IPS-NIHi7 (cell line): ENCODE results near the gene GNB1.
A peak's percentile ranks its signal among the peaks of the same experiment; 100 is the strongest.
"Not testable (repeated sequence)": the region's sequence is repeated elsewhere in the genome, so short reads cannot be mapped to it uniquely, and the experiment has no call there.

Experiments used
- DNase-seq: peaks from one replicate; pipeline ENCODE4 v3.0.0; 2012; ENCODE audit warnings: mixed read lengths; ENCODE audit errors: extremely low spot score

The GNB1 gene

DNA sequence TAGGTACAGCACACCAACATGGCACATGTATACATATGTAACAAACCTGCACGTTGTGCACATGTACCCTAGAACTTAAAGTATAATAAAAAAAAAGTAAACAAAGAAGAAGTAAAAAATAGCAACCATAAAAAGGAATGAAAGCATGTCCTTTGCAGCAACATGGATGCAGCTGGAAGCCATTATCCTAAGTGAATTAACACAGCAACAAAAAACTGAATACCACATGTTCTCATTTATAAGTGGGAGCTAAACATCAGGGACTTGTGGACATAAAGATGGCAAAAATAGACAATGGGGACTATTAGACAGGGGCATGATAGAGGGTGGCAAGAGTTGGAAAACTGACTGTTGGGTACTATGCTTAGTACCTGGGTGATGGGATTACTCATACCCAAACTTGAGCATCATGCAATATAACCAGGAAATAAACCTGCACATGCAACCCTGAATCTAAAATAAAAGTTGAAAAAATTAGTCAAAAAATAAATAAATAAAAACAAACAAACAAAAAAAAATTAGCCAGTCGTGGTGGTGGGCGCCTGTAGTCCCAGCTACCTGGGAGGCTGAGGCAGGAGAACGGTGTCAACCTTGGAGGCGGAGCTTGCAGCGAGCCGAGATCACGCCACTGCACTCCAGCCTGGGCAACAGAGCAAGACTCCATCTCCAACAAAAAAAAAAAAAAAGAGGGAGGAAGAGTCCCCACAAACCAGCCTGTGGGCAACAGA, 30.8 kb downstream of the GNB1 start:
- not testable (repeated sequence) for DNase-seq

DNA sequence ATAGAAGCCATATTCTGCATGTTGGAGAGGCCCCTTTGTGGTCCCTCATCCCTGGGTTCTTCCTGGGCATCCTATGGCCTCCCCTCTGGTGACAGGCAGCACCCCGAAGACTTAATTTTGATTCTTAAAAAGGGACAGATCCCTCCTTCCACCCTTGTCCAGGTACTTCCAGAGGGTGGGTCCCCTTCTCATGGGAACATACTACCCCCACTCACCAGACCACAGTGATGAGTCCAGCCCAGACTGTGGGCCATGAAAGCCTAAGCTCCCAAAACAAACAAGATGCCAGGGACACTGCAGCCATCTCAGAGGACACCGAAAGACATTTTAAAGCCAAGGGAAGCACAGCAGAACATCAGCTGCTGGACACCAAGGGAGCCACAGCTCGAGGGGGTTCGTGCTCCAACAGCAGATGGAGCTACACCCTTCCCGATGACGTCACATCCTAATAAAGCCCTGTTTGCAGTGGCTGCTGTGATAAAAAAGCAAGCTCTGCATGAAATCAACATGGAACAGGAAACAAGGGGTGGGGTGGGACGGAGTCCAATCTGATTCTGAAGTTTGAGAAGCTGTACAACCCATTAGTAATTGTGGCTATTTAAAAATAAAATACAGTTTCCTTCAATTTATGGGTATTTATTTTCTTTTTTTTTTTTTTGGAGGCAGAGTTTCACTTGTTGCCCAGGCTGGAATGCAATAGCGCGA, 32.4 kb downstream of the GNB1 start:
- DNase-seq: peak; percentile 58

DNA sequence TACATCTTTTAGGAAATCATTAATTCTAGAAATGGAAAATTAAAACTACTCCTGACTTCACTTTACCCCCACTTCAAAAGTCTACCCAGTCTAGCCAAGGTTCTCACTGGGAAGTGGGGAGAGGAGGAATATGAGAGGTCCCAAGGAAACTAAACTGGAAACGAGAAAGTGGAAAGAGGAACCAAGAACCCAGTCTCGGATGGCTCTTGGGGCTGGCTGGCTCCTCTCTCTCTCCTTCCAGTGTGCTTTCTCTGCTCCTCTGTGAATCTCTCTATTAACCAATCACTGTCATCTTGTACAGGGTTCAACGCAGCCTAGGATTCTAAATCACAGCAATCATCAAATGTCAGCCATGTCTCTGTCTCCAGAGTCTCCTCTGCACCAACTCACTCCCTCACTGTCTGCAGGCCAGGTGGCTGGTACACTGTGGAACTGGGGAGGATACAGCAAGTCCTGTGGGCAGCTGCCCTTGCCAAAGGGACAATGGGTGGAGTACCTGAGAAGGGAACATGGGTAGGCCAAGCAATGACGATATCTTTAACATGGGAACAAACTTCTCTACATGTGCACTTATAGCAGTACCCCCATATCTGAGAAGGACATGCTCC, 33.7 kb downstream of the GNB1 start:
- DNase-seq: no peak

DNA sequence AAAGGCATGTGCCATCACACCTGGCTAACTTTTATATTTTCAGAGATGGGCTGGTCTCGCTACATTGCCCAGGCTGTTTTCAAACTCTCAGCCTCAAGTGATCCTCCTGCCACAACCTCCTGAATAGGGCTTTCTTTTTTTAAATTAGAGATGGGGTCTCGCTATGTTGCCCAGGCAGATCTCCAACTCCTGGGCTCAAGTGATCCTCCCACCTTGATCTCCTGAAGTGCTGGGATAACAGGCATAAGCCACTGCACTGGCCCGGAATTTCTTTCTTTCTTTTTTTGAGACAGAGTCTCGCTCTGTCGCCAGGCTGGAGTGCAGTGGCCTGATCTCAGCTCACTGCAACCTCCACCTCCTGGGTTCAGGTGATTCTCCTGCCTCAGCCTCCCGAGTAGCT, 34.7 kb downstream of the GNB1 start:
- not testable (repeated sequence) for DNase-seq

DNA sequence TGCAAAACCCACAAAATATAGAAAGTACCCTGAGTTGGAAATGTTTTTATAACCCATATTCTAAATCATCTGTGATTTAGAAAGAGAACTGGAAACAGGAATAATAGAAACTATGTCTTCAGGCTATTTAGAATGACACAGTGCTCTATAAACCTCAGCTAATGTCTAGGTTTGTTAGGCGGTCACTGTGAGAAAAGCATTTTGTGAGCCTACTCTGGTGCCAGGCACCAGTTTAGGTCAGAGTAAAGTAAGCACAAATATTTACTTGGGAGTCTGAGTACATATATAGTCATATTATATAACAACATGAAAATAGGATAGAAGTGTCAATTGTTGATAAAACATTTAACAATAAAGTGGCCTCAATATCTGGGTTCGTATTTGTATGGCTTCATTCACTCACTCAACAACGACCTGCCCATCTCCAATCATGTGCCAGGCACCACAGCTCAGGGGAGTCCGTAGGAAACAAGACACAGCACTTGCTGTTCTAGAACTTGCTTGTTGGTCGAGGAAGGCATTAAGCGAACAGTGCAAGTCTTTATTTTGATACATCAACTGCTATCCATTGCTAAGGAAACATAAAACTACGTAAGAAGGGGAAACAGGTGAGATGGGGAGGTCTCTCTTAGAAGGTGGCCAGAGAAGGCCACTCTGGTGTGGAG, 37.2 kb downstream of the GNB1 start:
- no peak for DNase-seq

DNA sequence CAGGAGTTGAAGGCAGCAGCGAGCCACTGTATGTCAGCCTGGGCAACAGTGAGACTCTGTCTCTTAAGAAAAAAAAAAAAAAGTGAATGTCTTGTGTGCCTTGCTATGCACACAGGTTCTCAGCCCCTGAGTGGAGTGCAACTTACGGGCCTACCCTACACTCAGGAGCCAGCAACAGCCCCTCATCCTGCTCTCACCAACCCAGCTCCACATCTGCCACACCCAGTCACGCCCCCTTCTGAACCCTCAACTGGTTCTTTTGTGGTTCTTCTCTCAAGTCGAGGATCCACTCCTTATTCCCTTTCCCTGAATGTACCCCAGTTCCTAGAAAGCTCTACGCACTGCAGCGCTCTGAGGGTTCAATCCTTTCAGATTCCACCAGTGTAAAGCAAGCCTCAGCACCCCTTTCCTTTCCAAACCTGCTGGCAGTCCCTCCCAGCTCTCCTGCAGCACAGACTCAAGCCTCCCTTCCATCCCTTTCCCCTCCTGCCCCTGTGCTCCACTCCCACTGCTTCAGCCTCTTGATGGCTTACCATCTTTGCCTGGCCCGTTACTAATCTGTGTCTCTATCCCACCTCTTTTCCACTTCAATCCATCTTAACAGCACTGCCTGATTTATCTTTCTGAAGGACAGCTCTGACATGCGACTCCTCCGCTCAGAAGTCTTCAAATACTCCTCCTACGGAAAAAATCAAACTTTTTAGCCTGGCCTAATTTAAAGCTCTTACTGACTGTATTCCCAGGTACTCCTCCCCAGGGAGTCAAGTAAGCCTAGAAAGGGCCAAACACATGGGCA, 38.1 kb downstream of the GNB1 start:
- DNase-seq: no peak

DNA sequence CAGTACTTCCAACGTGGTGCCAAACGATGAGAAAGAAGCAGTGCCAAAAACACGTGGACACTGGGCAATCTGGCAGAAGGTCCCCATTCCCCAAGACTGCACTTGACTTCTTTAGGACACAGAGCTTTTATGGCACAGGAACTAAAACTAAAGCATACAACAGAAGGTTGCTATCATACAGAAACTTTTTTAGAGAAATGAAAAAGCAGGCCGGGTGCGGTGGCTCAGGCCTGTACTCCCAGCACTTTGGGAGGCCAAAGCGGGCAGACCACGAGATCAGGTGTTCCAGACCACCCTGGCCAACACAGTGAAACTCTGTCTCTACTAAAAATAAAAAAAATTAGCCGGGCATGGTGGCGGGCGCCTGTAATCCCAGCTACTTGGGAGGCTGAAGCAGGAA, 43.0 kb downstream of the GNB1 start:
- DNase-seq: no peak

DNA sequence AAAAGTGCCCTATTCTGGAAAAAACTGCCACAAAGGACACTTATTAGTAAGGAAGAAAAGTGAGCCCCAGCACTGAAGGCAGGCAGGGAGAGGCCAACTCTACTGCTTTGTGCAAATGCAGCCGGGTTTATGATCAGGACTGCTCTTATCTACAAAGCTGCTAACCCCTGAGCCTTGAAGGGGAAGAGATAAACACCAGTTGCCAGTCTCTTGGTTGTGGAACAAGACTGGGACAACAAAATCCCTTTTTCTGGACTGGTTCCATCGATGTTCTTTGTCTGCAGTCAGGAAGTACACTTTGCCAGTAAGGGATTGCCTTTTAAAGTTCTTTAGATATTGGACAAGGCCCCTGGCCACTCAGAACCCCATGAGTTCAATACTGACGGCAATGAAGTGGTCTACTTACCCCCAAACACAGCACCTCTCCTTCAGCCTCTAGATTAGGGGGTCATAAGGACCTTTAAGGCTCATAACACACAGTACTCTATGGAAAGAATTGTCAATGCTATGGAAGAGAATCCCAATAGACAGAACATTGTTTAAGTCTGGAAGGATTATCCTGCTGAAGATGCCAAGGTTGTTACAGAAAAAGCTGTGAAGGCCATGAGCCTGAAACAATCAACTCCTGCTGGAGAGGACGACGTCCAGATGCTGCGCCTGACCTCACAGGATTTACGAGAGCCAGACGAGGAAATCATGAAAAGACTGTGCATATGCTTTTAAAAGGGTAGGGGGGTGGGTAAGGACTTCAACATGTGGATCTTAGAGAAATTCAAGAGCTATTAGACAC, 43.6 kb downstream of the GNB1 start:
- no peak for DNase-seq

DNA sequence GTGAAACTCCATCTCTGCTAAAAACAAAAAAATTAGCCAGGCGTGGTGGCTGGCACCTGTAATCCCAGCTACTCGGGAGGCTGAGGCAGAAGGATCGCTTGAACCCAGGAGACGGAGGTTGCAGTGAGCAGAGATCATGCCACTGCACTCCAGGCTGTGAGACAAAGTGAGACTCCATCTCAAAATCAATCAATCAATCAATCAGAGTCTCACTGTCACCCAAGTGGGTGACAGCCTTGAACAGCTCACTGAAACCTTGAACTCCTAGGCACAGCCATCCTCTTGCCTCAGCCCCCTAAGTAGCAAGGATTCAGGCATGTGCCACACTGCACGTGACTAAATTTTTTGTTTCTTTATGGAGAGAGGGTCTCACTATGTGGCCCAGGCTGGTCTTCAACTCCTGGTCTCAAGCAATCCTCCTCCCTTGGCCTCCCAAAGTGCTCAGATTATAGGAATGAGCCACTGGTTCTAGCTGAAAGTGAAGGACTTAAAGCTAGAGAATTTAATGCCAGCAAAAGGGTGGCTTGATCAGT, 44.4 kb downstream of the GNB1 start:
- no peak for DNase-seq

DNA sequence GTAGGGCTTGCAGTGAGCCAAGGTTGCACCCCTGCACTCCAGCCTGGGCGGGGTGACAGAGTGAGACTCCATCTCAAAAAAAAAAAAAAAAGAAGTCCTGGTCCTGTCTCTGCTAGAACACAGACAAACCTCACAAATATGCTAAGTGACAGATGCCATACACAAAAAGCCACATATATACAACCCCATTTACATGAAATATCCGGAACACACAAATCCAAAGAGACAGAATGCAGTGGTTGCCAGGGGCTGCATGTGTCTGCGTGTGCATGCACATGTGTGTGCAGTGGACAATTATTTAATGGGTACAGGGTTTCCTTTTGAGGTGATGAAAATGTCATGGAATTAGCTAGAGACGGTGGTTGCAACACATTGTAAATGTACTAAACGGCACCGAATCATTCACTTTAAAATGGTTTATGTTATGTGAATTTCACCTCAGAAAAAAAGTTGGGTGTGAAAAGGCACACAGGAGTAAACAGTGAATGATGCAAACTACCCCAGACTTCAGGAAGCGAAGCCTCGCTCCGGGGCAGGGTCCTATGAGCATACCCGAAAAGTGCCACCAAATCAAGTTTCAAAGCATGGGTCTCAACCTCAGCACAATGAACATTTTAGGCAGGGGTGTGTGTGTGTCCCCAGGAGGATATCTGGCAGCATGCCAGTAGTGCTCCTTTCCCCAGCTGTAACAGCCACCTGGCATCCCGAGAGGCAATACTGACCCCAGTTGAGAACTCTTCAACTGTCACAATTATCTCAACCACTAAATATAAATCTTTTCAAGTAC, 48.3 kb downstream of the GNB1 start:
- DNase-seq: no peak

DNA sequence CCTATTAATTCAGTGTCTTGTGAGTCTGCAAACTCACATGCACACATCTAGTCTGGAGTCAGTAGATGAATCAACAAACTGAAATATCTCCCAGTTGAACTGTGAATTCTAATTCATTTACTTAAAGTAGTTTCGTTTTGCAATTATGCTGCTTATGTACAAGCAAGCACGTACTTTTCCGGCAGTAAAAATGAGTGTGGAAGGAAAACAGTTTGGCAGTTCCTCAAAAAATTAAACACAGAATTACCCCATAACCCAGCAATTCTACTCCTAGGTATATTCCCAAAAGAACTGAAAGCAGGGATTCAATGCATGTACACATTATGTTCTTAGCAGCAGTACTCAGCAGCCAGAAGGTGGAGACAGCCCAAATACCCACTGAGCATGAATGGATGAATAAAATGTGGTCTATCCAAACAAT, 49.3 kb downstream of the GNB1 start:
- no peak for DNase-seq

DNA sequence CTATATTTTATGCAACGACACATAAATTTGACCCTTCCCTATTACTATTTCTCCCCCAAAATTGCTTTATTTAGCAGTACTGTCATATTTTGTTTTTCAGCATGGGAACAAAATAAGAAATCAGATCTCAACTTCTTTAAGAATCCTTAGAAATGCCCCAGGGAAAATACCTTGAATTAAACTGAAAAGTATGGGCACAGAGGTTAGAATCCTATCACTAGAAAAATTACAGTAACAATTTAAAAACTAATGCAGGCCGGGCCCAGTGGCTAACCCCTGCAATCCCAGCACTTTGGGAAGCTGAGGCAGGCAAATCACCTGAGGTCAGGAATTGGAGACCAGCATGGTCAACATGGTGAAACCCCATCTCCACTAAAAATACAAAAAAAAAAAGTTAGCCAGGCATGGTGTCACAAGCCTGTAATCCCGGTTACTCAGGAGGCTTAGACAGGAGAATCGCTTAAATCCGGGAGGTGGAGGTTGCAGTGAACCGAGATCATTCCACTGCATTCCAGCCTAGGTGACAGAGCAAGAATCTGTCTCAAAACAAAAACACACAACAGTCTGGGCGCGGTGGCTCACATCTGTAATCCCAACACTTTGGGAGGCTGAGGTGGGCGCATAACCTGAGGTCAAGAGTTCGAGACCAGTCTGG, 51.4 kb downstream of the GNB1 start:
- DNase-seq: no peak

DNA sequence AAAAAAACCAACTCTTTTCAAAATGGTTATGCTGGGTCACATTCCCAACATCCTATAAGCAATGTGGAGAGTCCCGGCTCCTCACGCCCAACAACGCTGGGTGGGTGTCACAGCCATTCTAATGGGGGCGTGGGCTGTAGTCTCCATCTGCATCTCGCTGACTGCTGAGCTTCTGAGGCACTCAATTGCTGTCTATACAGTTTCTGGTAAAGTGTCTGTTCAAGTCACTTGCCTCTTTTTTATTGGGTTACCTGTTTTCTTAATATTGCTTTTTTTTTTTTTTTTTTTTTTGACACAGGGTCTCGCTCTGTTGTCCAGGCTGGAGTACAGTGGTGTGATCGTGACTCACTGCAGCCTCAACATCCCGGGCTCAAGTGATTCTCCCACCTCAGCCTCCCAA, 54.8 kb downstream of the GNB1 start:
- DNase-seq: no peak

DNA sequence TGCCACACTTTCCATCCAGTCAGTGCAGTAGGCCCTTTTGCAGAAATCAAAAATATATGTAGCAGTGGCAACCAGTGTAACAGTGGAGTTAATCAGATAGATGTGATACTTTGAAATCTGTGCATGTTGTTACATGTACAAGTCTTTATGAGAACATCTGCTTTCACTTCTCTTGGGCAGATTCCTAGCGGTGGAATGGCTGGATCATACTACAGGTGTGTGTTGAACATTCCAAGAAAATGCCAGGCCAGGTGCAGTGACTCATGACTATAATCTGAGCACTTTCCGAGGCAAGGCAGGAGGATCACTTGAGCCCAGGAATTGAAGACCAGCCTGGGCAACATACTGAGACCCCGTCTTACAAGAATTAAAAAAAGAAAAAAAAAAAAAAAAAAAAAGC, 55.3 kb downstream of the GNB1 start:
- no peak for DNase-seq

DNA sequence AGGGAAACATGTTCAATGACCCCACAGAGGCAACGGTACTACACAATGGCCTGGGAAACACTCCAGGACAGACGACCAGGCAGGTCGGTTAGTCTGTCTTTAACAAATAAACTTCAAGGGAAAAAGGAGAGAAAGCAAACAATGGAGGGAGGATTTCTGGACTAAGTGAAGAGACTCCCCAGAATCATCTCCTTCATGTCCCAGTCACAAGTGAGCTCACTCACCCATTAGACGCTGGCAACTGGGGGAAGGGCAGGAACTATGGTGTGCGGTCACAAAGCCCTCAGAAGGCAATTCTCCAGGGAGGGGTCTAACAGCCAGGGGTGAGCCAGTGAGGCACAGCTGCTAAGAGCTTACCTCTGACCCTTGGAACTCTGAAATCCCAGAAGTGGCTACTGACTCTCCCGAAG, 57.0 kb downstream of the GNB1 start:
- DNase-seq: no peak

DNA sequence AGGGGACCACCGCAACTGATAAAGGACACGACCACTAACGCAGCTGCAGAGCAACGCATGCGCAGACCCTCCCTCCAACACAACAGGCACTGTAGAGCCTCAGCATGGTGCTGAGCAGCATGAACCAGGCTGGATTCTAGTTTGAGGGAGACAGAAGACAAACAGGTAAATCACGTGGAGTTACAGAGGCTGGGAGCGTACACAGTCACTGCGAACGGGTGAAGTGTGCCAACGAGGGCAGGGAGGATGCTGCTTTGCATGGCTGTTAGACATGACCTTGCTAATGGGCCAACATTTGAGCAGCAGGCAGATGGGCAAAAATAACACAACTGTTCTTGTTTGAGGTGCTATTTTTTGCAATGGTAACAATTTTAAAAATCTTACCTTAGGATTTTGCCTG, 57.4 kb downstream of the GNB1 start:
- no peak for DNase-seq

DNA sequence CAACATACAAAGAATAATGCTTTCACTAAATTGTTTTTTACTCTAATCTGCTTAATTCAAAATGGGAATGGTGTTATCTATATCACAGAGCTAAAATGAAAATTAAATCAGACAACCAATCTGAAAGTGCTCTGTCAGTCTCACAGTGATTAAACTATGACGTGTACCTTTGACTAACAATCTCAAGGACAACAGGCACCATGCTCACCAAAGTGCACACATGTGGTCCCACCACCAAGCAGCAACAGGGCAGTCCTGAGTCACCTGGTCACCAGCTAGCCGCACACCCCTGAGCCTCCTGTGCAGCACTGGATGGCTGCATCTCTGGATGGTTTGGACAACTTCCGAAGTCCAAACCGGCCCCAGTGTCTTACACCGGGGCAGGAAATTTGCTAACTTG, 58.1 kb downstream of the GNB1 start:
- DNase-seq: no peak

DNA sequence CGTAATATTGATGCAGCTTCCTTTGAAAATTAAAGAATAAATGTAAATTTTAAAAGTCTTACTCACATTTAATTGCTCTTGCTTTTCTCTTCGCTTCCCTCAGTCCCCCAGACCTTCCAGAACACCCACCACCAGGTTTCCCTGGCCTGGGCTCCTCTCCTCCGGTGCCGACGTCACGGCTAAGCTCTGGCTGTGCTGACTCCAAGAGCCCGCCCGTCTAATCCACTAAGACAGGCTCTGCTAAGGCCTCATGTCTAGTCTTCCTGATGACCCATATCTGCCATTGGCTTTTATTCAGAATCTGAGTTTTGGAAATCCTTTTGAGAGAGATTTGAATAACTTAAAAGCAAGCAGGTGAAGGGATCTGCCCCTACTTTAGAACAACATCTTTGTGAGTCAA, 58.7 kb downstream of the GNB1 start:
- DNase-seq: no peak

DNA sequence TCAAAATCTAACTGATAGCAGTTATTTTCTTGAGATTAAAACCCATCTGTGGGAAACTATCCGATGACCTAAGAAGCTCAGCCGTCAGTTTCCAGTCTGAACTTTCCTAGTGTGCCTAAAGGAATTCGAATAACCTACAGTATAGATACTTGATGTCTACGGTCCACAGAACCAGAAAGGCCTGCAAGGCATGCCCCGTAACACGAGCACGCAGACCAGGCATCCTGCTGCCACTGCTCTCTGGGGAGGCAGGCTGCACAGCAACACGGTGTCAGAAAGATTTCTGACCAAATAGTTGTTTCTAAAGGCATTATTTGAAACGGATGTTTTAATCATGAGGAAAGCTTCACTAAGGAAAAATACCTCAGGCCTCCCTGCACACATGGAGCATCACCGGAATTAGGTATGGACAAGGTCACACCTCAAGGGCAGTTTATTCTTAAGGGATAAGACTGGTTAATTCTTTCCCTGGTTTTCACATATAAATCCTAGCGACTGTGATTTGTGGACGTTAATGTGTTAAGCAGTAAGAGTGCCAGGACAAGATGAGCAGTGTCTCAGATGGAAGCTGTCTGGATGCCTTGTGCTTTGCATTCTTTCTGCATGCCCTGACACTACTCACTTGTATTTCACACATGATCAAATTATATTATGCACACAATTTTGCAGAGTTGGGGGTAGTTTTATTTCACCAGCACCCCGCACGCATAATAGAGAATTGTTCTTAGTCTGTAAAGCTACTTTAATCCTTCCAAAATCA, 63.6 kb downstream of the GNB1 start:
- no peak for DNase-seq
